Mesenchymal stem cell (in vitro differentiated cells and primary cell): ENCODE measurements around the gene CFAP161.

Source experiments
- DNase-seq: peaks from one replicate; pipeline ENCODE4 v3.0.0-alpha.2; 2013
- H2AFZ ChIP-seq: one replicate; pipeline ENCODE4 v1.6.1; 2013; ENCODE audit warnings: low read depth, mild to moderate bottlenecking, control low read depth, inconsistent platforms, low read length, moderate library complexity
- H2AK5ac ChIP-seq: 2 replicates; pipeline ENCODE4 v1.6.1; 2013; ENCODE audit warnings: low read length, moderate library complexity, mild to moderate bottlenecking, inconsistent platforms; ENCODE audit not compliant: severe bottlenecking
- H2BK120ac ChIP-seq: one replicate; pipeline ENCODE4 v1.6.1; 2013; ENCODE audit warnings: low read depth, mild to moderate bottlenecking, inconsistent platforms, low read length, moderate library complexity
- H2BK12ac ChIP-seq, 2 experiments: one replicate each; pipeline ENCODE4 v1.6.1; 2013; ENCODE audit warnings: inconsistent platforms in 2 of 2, low read length in 2 of 2, mild to moderate bottlenecking in 2 of 2, moderate library complexity in 2 of 2, control low read depth in 1 of 2
- H2BK15ac ChIP-seq: one replicate; pipeline ENCODE4 v1.6.1; 2013; ENCODE audit warnings: mild to moderate bottlenecking, low read depth, inconsistent platforms; ENCODE audit not compliant: poor library complexity, severe bottlenecking
- H2BK5ac ChIP-seq: 2 replicates; pipeline ENCODE4 v1.6.1; 2013; ENCODE audit warnings: low read depth, mild to moderate bottlenecking, low read length, control low read depth, inconsistent platforms; ENCODE audit not compliant: poor library complexity, severe bottlenecking
- H3K14ac ChIP-seq, 2 experiments: one replicate each; pipeline ENCODE4 v1.6.1; 2013; ENCODE audit warnings: inconsistent platforms in 2 of 2, low read length in 2 of 2, control low read depth in 1 of 2, mild to moderate bottlenecking in 1 of 2, moderate library complexity in 1 of 2
- H3K18ac ChIP-seq, 2 experiments: one replicate each; pipeline ENCODE4 v1.6.1; 2013; ENCODE audit warnings: inconsistent platforms in 2 of 2, low read length in 2 of 2, control low read depth in 1 of 2, low read depth in 1 of 2, mild to moderate bottlenecking in 1 of 2
- H3K23ac ChIP-seq, 2 experiments: one replicate each; pipeline ENCODE4 v1.6.1; 2013; ENCODE audit warnings: inconsistent platforms in 2 of 2, low read length in 2 of 2, mild to moderate bottlenecking in 2 of 2, moderate library complexity in 2 of 2, control low read depth in 1 of 2
- H3K27ac ChIP-seq: 2 replicates; pipeline ENCODE4 v1.5.1; 2013; ENCODE audit warnings: mild to moderate bottlenecking, moderate library complexity, low read length, control low read depth, inconsistent platforms; ENCODE audit not compliant: poor library complexity, severe bottlenecking
- H3K27me3 ChIP-seq, 2 experiments: 2 replicates each; pipeline versions ENCODE4 v1.6.1 to v1.7.0; 2013; ENCODE audit warnings: low read length in 2 of 2, mild to moderate bottlenecking in 2 of 2, moderate library complexity in 2 of 2, control low read depth in 1 of 2, inconsistent platforms in 1 of 2; ENCODE audit not compliant: control insufficient read depth in 1 of 2, insufficient read depth in 1 of 2
- H3K36me3 ChIP-seq, 2 experiments: 2 replicates each; pipeline versions ENCODE4 v1.6.1 to v1.7.0; 2013; ENCODE audit warnings: low read length in 2 of 2, control low read depth in 1 of 2, inconsistent platforms in 1 of 2, low read depth in 1 of 2, mild to moderate bottlenecking in 1 of 2; ENCODE audit not compliant: insufficient read depth in 2 of 2, control insufficient read depth in 1 of 2
- H3K4ac ChIP-seq, 2 experiments: one replicate each; pipeline ENCODE4 v1.6.1; 2013; ENCODE audit warnings: inconsistent platforms in 2 of 2, low read length in 2 of 2, mild to moderate bottlenecking in 2 of 2, moderate library complexity in 2 of 2, control low read depth in 1 of 2, low read depth in 1 of 2
- H3K4me1 ChIP-seq: 2 replicates; pipeline ENCODE4 v1.6.1; 2013; ENCODE audit warnings: low read depth, low read length, control low read depth; ENCODE audit not compliant: control insufficient read depth, insufficient read depth
- H3K4me2 ChIP-seq: 2 replicates; pipeline ENCODE4 v1.6.1; 2013; ENCODE audit warnings: low read length, mild to moderate bottlenecking, inconsistent platforms; ENCODE audit not compliant: poor library complexity, severe bottlenecking
- H3K4me3 ChIP-seq, 2 experiments: 2 replicates each; pipeline versions ENCODE4 v1.5.1 to v1.7.0; 2013; ENCODE audit warnings: low read length in 2 of 2, mild to moderate bottlenecking in 2 of 2, control low read depth in 1 of 2, low read depth in 1 of 2; ENCODE audit not compliant: insufficient read depth in 1 of 2
- H3K79me1 ChIP-seq: replicated peaks from 2 replicates; pipeline ENCODE4 v1.6.1; 2013; ENCODE audit warnings: mild to moderate bottlenecking, control low read depth, low read length, inconsistent platforms; ENCODE audit not compliant: poor library complexity, severe bottlenecking
- H3K9ac ChIP-seq: 2 replicates; pipeline ENCODE4 v1.7.0; 2013; ENCODE audit warnings: mild to moderate bottlenecking, low read length, moderate library complexity
- H3K9me3 ChIP-seq: 2 replicates; pipeline ENCODE4 v1.7.0; 2013; ENCODE audit warnings: mild to moderate bottlenecking, low read length; ENCODE audit not compliant: control insufficient read depth
- H4K8ac ChIP-seq: one replicate; pipeline ENCODE4 v1.6.1; 2013; ENCODE audit warnings: inconsistent platforms, mild to moderate bottlenecking, low read length, moderate library complexity
- H4K91ac ChIP-seq: one replicate; pipeline ENCODE4 v1.6.1; 2013; ENCODE audit warnings: mild to moderate bottlenecking, low read length, inconsistent platforms
- WGBS: methylation state at CpG from one replicate; pipeline ENCODE4 v1.1.7; 2013; ENCODE audit warnings: mixed read lengths; 5-methylcytosine and 5-hydroxymethylcytosine counted together

CFAP161 gene

GRCh38 chr15:81197688-81198281, 63.7 kb downstream of the CFAP161 start:
- no peak overlapping the region for H3K14ac ChIP-seq
- H2AFZ ChIP-seq, result no peak overlapping the region
- no peaks in the 10 kb centered on the region for H3K79me1 ChIP-seq
- no peak overlapping the region for H2BK5ac ChIP-seq
- no peak overlapping the region for H2BK12ac ChIP-seq
- no peaks in the 10 kb centered on the region for H3K36me3 ChIP-seq
- no peak overlapping the region for H3K9ac ChIP-seq
- no peak overlapping the region for H3K4ac ChIP-seq
- no peaks in the 10 kb centered on the region for H3K9me3 ChIP-seq
- no peak overlapping the region for H3K18ac ChIP-seq
- H2AK5ac ChIP-seq, result no peak overlapping the region
- H3K4me3 ChIP-seq, result no peak overlapping the region
- H3K27me3 ChIP-seq, result no peaks in the 10 kb centered on the region
- H3K23ac ChIP-seq, result no peak overlapping the region
- H3K4me2 ChIP-seq, result no peak overlapping the region
- WGBS, result 68% methylated on average over 7 of the region's 7 CpGs
- no peak overlapping the region for H2BK15ac ChIP-seq
- H3K4me1 ChIP-seq, result no peaks in the 10 kb centered on the region
- H3K27ac ChIP-seq, result no peak overlapping the region
- no peak overlapping the region for H4K8ac ChIP-seq
- H2BK120ac ChIP-seq, result no peak overlapping the region
- no peak overlapping the region for H4K91ac ChIP-seq
- DNase-seq, result no peak
